OCI-LY7 (cell line): ENCODE measurements around the gene IDE.

Experiments used
- CTCF ChIP-seq: fragments of 200-600 bp; sonication (generic); conservative IDR thresholded peaks from 2 replicates; pipeline ENCODE4 v1.5.1; 2014; ENCODE audit warnings: mild to moderate bottlenecking, antibody characterized with exemption, low read length, moderate library complexity, mixed read lengths
- EZH2phosphoT487 ChIP-seq: fragments of 200-600 bp; sonication (generic); IDR thresholded peaks from 2 replicates; pipeline ENCODE4 v1.6.1; 2018; ENCODE audit warnings: low read depth, borderline replicate concordance, mild to moderate bottlenecking, mixed run types, antibody characterized with exemption, low read length, moderate library complexity, mixed read lengths

GRCh38 chr10:92506336-92506735 is 67.6 kb downstream of the IDE start:
- no peak for TF ChIP-seq CTCF
- no peak for TF ChIP-seq EZH2phosphoT487
